MM.1S (cell line): ENCODE data around the gene MAGED4.
"Not testable (repeated sequence)": the region's sequence is repeated elsewhere in the genome, so short reads cannot be mapped to it uniquely, and the experiment has no call there.

Source experiments
- EZH2 ChIP-seq: fragments of 300-600 bp; sonication (generic); optimal IDR thresholded peaks from 2 replicates; pipeline ENCODE3; 2017; ENCODE audit warnings: low read depth, mild to moderate bottlenecking, antibody characterized with exemption, low read length, mixed read lengths
- TF ChIP-seq, protein P1 (sequence below): fragments of 300-600 bp; sonication (generic); IDR thresholded peaks from 2 replicates; pipeline ENCODE4 v1.5.1; 2016; ENCODE audit warnings: antibody characterized with exemption, low read length, mixed read lengths

GRCh38 chrX:52211405-52211804, 26.7 kb downstream of the MAGED4 start:
- TF ChIP-seq, protein P1, sequence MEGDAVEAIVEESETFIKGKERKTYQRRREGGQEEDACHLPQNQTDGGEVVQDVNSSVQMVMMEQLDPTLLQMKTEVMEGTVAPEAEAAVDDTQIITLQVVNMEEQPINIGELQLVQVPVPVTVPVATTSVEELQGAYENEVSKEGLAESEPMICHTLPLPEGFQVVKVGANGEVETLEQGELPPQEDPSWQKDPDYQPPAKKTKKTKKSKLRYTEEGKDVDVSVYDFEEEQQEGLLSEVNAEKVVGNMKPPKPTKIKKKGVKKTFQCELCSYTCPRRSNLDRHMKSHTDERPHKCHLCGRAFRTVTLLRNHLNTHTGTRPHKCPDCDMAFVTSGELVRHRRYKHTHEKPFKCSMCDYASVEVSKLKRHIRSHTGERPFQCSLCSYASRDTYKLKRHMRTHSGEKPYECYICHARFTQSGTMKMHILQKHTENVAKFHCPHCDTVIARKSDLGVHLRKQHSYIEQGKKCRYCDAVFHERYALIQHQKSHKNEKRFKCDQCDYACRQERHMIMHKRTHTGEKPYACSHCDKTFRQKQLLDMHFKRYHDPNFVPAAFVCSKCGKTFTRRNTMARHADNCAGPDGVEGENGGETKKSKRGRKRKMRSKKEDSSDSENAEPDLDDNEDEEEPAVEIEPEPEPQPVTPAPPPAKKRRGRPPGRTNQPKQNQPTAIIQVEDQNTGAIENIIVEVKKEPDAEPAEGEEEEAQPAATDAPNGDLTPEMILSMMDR: not testable (repeated sequence)
- TF ChIP-seq EZH2: not testable (repeated sequence)
